HepG2 (cell line): Measurements from ENCODE around the gene AFG1L. TPM values are rescaled to one million over a fixed set of nuclear protein-coding genes. Genes with fewer than 3 reads are reported as not detected.

Experiments
- ATAC-seq: fragments of 200-7000 bp; cut with Tn5 transposase; 3 replicates; pipeline ENCODE4 v1.9.1; 2020; ENCODE audit warnings: mild to moderate bottlenecking, moderate library complexity
- BruUV-seq: library from RNA; stranded (reverse); fragments of 400-500 nt; replicated peaks from 2 replicates; lab custom pipeline; 2021; lab: Mats Ljungman, UMichigan
- CTCF ChIA-PET: fragments of 300-600 bp; formaldehyde crosslinking; extraction: SDS; loops from one replicate; lab custom pipeline; 2021; ENCODE audit warnings: low total read pairs, inconsistent platforms, low intra/inter-chr PET ratio; lab: Yijun Ruan, JAX
- POLR2A ChIA-PET: fragments of 350-600 bp; sonication (Branson Sonifier 250); formaldehyde crosslinking; loops from one replicate; lab custom pipeline; 2020; ENCODE audit warnings: antibody characterized with exemption, inconsistent platforms; lab: Yijun Ruan, JAX
- DNase-seq: peaks from one replicate; pipeline ENCODE4 v3.0.0-alpha.2; 2015; ENCODE audit warnings: low spot score
- FAIRE-seq: peaks from 3 replicates; lab custom pipeline; 2011; peaks lifted over from hg19 to GRCh38; lab: Jason Lieb, UNC
- H2AFZ ChIP-seq: one replicate; pipeline ENCODE4 v1.6.1; 2011; ENCODE audit warnings: low read length, inconsistent platforms
- H3K27ac ChIP-seq: fragments of 300-600 bp; 3 replicates; pipeline ENCODE4 v1.8.0; 2011; ENCODE audit warnings: mixed run types, mild to moderate bottlenecking, mixed read lengths, low read length, inconsistent platforms; ENCODE audit not compliant: insufficient read depth; ENCODE audit errors: extremely low read length
- H3K27me3 ChIP-seq, 2 experiments: fragments of 200-600 bp in 1 of 2; 2 replicates in 1 of 2; 3 replicates in 1 of 2; pipeline versions ENCODE4 v1.6.0 to v1.8.0; 2011; ENCODE audit warnings: low read length in 2 of 2, mild to moderate bottlenecking in 2 of 2, moderate library complexity in 2 of 2, inconsistent platforms in 1 of 2; ENCODE audit not compliant: insufficient read depth in 2 of 2, control insufficient read depth in 1 of 2
- H3K36me3 ChIP-seq, 2 experiments: fragments of 200-600 bp in 1 of 2; replicated peaks in 1 of 2; 2 replicates in 1 of 2; 3 replicates in 1 of 2; pipeline versions ENCODE4 v1.5.1 to v1.8.0; 2011; ENCODE audit warnings: low read length in 2 of 2, inconsistent platforms in 1 of 2; ENCODE audit not compliant: insufficient read depth in 2 of 2, control insufficient read depth in 1 of 2
- H3K4me1 ChIP-seq: 2 replicates; pipeline ENCODE4 v1.5.1; 2012; ENCODE audit warnings: low read length, inconsistent platforms; ENCODE audit not compliant: insufficient read depth
- H3K4me2 ChIP-seq: 2 replicates; pipeline ENCODE4 v1.6.0; 2011; ENCODE audit warnings: low read depth, low read length, inconsistent platforms
- H3K4me3 ChIP-seq, 3 experiments: fragments of 200-600 bp in 1 of 3; sonication (generic), shearing (Covaris generic) in 1 of 3; replicated peaks in 1 of 3; 2 replicates each; pipeline ENCODE4 v1.5.1; 2011 to 2016; ENCODE audit warnings: low read length in 3 of 3, inconsistent platforms in 2 of 3, low read depth in 2 of 3, mild to moderate bottlenecking in 2 of 3, control low read depth in 1 of 3, mixed read lengths in 1 of 3; ENCODE audit not compliant: insufficient read depth in 1 of 3
- H3K79me2 ChIP-seq: one replicate; pipeline ENCODE4 v1.6.1; 2011; ENCODE audit warnings: low read length, inconsistent platforms; ENCODE audit not compliant: insufficient read depth
- H3K9ac ChIP-seq: 2 replicates; pipeline ENCODE4 v1.6.0; 2011; ENCODE audit warnings: mild to moderate bottlenecking, low read depth, low read length, inconsistent platforms; ENCODE audit not compliant: insufficient read depth
- H3K9me3 ChIP-seq: 2 replicates; pipeline ENCODE4 v1.5.1; 2012; ENCODE audit warnings: mild to moderate bottlenecking, low read length
- H4K20me1 ChIP-seq: 2 replicates; pipeline ENCODE4 v1.6.0; 2011; ENCODE audit warnings: inconsistent platforms, mild to moderate bottlenecking, low read length, moderate library complexity; ENCODE audit not compliant: insufficient read depth
- ATF3 ChIP-seq: sonication (generic); formaldehyde crosslinking; IDR thresholded peaks from 2 replicates; pipeline ENCODE4 v1.4.0; 2020; ENCODE audit warnings: missing genetic modification reagents
- KDM1A ChIP-seq: IDR thresholded peaks from 2 replicates; pipeline ENCODE4 v1.6.1; 2016; ENCODE audit warnings: missing compliant biosample characterization
- KDM5B ChIP-seq: sonication (generic); formaldehyde crosslinking; IDR thresholded peaks from 2 replicates; pipeline ENCODE4 v1.4.0; 2020; ENCODE audit warnings: missing genetic modification reagents, mild to moderate bottlenecking, borderline replicate concordance
- MEF2D ChIP-seq: sonication (generic); formaldehyde crosslinking; IDR thresholded peaks from 2 replicates; pipeline ENCODE4 v1.5.1; 2020; ENCODE audit warnings: mild to moderate bottlenecking, missing genetic modification reagents
- PHF8 ChIP-seq: sonication (generic); formaldehyde crosslinking; IDR thresholded peaks from 2 replicates; pipeline ENCODE4 v1.5.0; 2020; ENCODE audit warnings: missing genetic modification reagents
- SIN3B ChIP-seq: fragments of 150-350 bp; IDR thresholded peaks from 2 replicates; pipeline ENCODE4 v1.6.1; 2014; ENCODE audit warnings: low read length
- STAG1 ChIP-seq: sonication (generic); formaldehyde crosslinking; IDR thresholded peaks from 2 replicates; pipeline ENCODE4 v1.4.0; 2020; ENCODE audit warnings: missing genetic modification reagents
- ZNF224 ChIP-seq: sonication (generic); formaldehyde crosslinking; IDR thresholded peaks from 2 replicates; pipeline ENCODE4 v1.5.0; 2020; ENCODE audit warnings: mild to moderate bottlenecking, missing genetic modification reagents
- ZNF580 ChIP-seq: IDR thresholded peaks from 2 replicates; pipeline ENCODE4 v1.6.1; 2016; ENCODE audit warnings: low read depth, borderline replicate concordance
- ZNF773 ChIP-seq: sonication (generic); formaldehyde crosslinking; IDR thresholded peaks from 2 replicates; pipeline ENCODE4 v1.4.0; 2020; ENCODE audit warnings: missing genetic modification reagents, borderline replicate concordance
- ZNF850 ChIP-seq: sonication (generic); formaldehyde crosslinking; conservative IDR thresholded peaks from 2 replicates; pipeline ENCODE4 v1.9.0; 2021; ENCODE audit warnings: mild to moderate bottlenecking, missing genetic modification reagents
- WGBS: methylation state at CpG from one replicate; pipeline ENCODE4 v1.1.6; 2017; ENCODE audit warnings: low lambda C conversion rate; 5-methylcytosine and 5-hydroxymethylcytosine counted together
- in situ Hi-C: cut with HindIII; loops from 2 replicates; pipeline ENCODE4 v1.10.0; 2017; ENCODE audit warnings: low pct_unique_long_range_greater_than_20kb; ENCODE audit not compliant: extremely low pct_ligation_motif_present
- intact Hi-C: fragments of 100-400 bp; cut with micrococcal nuclease; formaldehyde crosslinking; loops from one replicate; pipeline ENCODE4 v1.10.0; 2022; ENCODE audit not compliant: unreplicated experiment
- polyA plus RNA-seq, 8 experiments: library from polyadenylated mRNA; depleted of rRNA in 3 of 8; stranded (reverse) in 7 of 8; unstranded in 1 of 8; fragments of >200 nt; fragmentation: Illumina TruSeq in 4 of 8; extraction: Trizol in 4 of 8; gene quantifications; 2 replicates each; pipeline versions ENCODE4 v1.2.1 to v1.2.3, GENCODE V29; 2011 to 2016; ENCODE audit warnings: low read depth in 4 of 8, missing spikeins in 1 of 8, mixed read lengths in 1 of 8; ENCODE audit not compliant: insufficient read depth in 1 of 8
- total RNA-seq, 5 experiments: library from RNA; depleted of rRNA; stranded (reverse); fragments of >200 nt; fragmentation: Illumina TruSeq; extraction: Trizol; gene quantifications; 2 replicates each; pipeline ENCODE4 v1.2.3, GENCODE V29; 2016; ENCODE audit warnings: low read depth in 1 of 5

AFG1L gene
- total and polyA plus RNA-seq, 2 of the 13 experiments (the other 11 are each of a cell fraction or from before 2014, with no cell fraction given): 3.1 to 14.0 TPM

DNA sequence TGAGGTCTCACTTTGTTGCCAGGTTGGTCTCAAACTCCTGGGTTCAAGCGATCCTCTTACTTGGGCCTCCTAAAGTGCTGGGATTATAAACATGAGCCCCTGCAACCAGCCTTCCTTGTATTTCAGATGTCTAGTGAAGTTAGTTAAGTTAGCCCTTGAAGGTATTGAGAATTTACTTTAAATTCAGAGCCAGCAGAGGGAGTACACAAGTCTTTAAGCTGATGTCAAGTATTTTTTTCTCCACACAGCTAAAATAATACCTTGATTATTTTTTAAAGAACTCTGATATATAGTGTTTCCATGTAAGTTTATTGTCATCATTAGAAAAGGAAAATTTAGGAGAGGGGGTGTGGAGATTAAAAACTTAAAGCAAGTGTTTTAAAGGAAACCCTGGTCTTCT lies 275.7 kb downstream of the AFG1L start:
- intact Hi-C loops: no loop called here
- in situ Hi-C loops: no loop called here
- no peak for TF ChIP-seq KDM5B
- peak; percentile 13; the same call in 1 of the 2 replicates for TF ChIP-seq STAG1
- TF ChIP-seq ZNF580 (CRISPR knock-in tag): no peak
- H3K79me2 ChIP-seq: peaks cover 86% of the 10 kb centered on the region
- no peaks in the 10 kb centered on the region for H3K27me3 ChIP-seq
- H3K4me3 ChIP-seq: no peak overlapping the region
- BruUV-seq: no TSS peak
- no peak for ATAC-seq
- no peak overlapping the region for H3K4me2 ChIP-seq
- peaks cover 28% of the 10 kb centered on the region for H4K20me1 ChIP-seq
- H3K9ac ChIP-seq: no peak overlapping the region
- H3K9me3 ChIP-seq: no peaks in the 10 kb centered on the region
- FAIRE-seq: no peak
- ChIA-PET CTCF (no interaction called here), POLR2A (interaction anchor here (1.0 kb wide), 1 partner anchor 10 kb away, joined by 3 read pairs; the partner anchor contains the start of gene FOXO3)
- no peak overlapping the region for H3K27ac ChIP-seq
- no peak overlapping the region for H2AFZ ChIP-seq
- no peak for DNase-seq
- peaks cover 18% of the 10 kb centered on the region for H3K4me1 ChIP-seq
- 100% methylated on average over 1 of the region's 1 CpG for WGBS
- peaks cover 16 to 60% of the 10 kb centered on the region in 2 experiments for H3K36me3 ChIP-seq

DNA sequence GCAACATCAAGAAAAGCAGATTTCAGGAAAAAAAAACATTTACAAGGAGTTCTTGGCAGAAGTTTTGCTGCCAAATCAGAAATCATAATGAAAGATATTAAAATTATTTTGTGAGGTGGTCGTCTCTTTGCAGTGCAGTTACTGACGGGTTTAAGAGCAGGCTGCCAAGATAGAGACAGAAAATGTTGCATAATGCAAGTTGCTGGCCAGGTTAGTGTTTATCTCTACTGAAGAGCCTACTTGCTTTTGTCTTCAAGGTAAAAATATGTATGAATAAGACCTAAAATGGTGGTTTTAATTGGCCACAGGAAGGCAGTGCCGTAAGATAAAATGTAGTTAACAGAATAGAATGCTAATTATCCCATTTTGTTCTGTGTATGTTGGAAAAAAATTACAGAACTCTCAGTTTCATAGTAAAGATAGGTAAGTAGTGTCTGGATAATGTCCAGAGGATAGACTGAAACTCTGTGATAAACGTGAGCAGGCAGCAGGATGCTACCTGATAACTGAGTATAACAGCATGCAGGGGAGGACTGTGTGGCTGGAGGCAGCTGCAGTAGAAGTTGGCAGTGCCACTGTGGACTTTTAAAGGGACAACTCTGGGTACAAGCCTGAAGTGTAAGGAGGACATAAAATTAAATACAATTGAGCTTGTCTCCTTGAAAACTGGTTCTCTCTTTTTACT lies 279.7 kb downstream of the AFG1L start:
- intact Hi-C loops: no loop called here
- in situ Hi-C loops: no loop called here
- ATAC-seq: no peak
- CTCF ChIA-PET: no interaction called here
- WGBS: 95% methylated on average over 4 of the region's 4 CpGs
- Histone ChIP-seq H3K27ac (no peak overlapping the region), H2AFZ (no peak overlapping the region), H3K4me2 (no peak overlapping the region), H3K36me3 (peaks cover 9 to 55% of the 10 kb centered on the region in 2 experiments), H3K9me3 (no peaks in the 10 kb centered on the region), H4K20me1 (peaks cover 37% of the 10 kb centered on the region), H3K4me1 (peaks cover 28% of the 10 kb centered on the region)
- no peak for DNase-seq
- TF ChIP-seq MEF2D (no peak), ZNF773 (no peak), ATF3 (CRISPR knock-in tag) (no peak), SIN3B (no peak), ZNF224 (CRISPR knock-in tag) (no peak), ZNF850 (CRISPR knock-in tag) (no peak), KDM1A (CRISPR knock-in tag) (no peak), PHF8 (CRISPR knock-in tag) (no peak)
- TF ChIP-seq, all 625 proteins: peak for 0
- no TSS peak for BruUV-seq
- no peaks in the 10 kb centered on the region for H3K27me3 ChIP-seq
- POLR2A ChIA-PET: interaction anchor here (1.4 kb wide), 1 partner anchor 14 kb away, joined by 3 read pairs; no protein-coding TSS in a partner anchor
- peaks cover 85% of the 10 kb centered on the region for H3K79me2 ChIP-seq
- H3K9ac ChIP-seq: no peak overlapping the region
- H3K4me3 ChIP-seq: no peak overlapping the region
- FAIRE-seq: no peak
